Measurements from ENCODE around the gene MAX.

Gene MAX

GRCh38 chr14:65072256-65072655 lies 30.1 kb downstream of the MAX start:
- no peak for TF ChIP-seq CTCF (IDR thresholded peaks at IDR 0.05; ENCODE audit: low read depth, low read length)
- no peak overlapping the region for H3K4me3 ChIP-seq (ENCODE audit: low read depth, low read length)

- no peak overlapping the region for H3K4me3 ChIP-seq (ENCODE audit: low read depth, low read length)
- no peak for TF ChIP-seq CTCF (IDR thresholded peaks at IDR 0.05; ENCODE audit: low read depth, low read length)
These were observed 30.8 kb downstream of the MAX start for GRCh38 chr14:65071544-65071943.

GRCh38 chr14:65070471-65070976 lies 31.8 kb downstream of the MAX start:
- H3K4me3 ChIP-seq (ENCODE audit: low read depth, low read length) = no peak overlapping the region

GRCh38 chr14:65069874-65070413 lies 32.4 kb downstream of the MAX start:
- no peak overlapping the region for H3K4me3 ChIP-seq (ENCODE audit: low read depth, low read length)
- no peak for TF ChIP-seq CTCF (IDR thresholded peaks at IDR 0.05; ENCODE audit: low read depth, low read length)

More at GRCh38 chr14:65070471-65070976, 31.8 kb downstream of the MAX start:
- TF ChIP-seq CTCF (IDR thresholded peaks at IDR 0.05; ENCODE audit: low read depth, low read length) = no peak

- no peak for TF ChIP-seq CTCF (IDR thresholded peaks at IDR 0.05; ENCODE audit: low read depth, low read length)
- H3K4me3 ChIP-seq (ENCODE audit: low read depth, low read length) = no peak overlapping the region
These were observed 36.6 kb downstream of the MAX start for GRCh38 chr14:65065719-65066118.

- TF ChIP-seq CTCF (IDR thresholded peaks at IDR 0.05; ENCODE audit: low read depth, low read length) = no peak
- H3K4me3 ChIP-seq (ENCODE audit: low read depth, low read length) = no peak overlapping the region
These were observed 39.9 kb downstream of the MAX start for GRCh38 chr14:65062096-65063075.

- no peak overlapping the region for H3K4me3 ChIP-seq (ENCODE audit: low read depth, low read length)
- TF ChIP-seq CTCF (IDR thresholded peaks at IDR 0.05; ENCODE audit: low read depth, low read length) = no peak
These were observed 44.6 kb downstream of the MAX start for GRCh38 chr14:65057695-65058094.

Data from WI38 (cell line).